ENCODE results near the gene ZNF750.

ZNF750 gene

GRCh38 chr17:82812058-82812457, 27.8 kb downstream of the ZNF750 start:
- no peak for DNase-seq (ENCODE audit: low read depth in 2 of 2)

DNA sequence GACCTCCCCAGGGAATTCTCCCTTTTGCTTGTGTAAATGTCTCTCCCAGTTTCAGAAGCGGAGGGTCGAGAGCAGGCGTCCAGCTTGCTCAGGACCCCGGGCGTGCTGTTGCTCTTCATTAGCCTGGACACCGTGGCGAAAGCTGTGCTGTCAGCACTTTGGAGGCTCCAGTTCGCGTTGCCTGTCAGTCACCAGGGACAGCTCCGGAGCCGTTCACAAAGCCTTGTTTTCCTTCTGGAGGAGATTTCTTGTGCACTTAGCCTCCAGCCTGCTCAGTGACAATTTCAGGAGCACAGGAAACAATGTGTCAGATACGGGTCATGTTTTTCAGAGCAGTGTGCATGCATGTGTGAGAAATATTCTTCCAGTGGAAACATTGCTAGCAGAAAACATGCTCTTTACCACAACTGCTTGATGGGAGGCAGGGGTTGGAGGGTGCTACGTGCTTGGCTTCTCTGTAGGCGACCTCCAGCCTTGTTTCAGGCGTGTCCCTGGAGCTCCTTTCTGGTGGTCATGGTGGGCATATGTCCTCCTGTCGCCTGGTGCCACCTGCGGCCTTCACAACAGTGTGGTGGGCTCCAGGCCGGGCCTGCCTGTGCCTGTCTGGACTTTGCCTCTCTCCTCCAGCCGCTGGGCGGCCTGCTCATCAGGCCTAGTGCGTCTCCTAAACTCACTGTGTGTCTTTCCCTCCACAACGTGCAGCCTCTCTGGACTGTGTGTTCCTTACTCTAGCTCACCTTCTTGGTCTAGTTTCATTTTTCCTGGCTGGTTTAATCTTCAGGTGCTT, 29.0 kb downstream of the ZNF750 start:
- no peak for DNase-seq (ENCODE audit: low read depth in 2 of 2)

DNA sequence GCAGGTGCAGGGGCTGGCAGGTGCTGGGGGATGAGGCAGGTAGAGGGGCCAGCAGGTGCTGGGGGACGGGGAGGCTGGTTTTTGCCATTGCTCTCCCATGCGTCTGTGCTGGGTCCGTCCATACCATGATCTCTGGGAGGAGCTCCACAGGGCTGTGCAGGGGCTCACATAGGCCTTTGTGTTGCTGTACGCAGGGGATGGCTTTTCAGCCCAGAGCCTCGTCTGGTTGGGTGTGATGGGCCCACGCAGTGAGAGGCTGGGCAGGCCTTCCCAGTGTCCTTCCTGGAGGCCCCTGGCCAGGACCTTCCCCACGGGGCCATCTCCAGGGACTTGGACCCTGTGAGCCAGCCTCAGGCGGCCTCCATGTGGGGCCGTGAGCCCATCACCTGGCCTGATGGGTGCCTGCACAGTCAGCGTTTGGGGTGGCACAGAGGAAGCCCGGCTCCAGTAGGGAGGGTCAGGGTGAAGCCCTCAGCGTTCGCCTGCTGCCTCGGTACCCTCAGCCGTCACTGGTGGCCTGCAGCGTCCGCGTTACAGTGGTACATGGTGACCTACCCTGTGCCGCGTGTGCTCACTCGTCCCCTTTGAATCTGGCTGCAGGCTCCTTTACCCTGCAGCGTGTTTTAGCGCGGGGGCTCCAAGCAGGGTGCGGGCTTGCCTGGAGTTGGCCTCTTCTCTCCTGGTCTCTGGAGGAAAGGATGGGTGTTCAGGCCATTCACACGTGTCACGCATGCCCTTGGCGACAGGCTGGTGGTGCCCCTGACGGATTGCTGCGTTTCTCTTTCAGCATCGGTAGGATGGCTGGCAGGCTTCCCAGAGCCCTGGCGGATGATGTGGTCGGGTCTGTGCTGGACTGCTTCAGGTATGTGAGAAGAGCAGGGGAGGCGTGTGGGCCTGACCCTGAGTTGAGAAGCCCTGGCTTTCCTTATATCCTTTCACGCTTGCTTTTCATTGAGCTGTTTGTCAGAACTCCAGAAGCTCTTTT, 30.6 kb downstream of the ZNF750 start:
- DNase-seq (ENCODE audit: low read depth in 2 of 2) = no peak

DNA sequence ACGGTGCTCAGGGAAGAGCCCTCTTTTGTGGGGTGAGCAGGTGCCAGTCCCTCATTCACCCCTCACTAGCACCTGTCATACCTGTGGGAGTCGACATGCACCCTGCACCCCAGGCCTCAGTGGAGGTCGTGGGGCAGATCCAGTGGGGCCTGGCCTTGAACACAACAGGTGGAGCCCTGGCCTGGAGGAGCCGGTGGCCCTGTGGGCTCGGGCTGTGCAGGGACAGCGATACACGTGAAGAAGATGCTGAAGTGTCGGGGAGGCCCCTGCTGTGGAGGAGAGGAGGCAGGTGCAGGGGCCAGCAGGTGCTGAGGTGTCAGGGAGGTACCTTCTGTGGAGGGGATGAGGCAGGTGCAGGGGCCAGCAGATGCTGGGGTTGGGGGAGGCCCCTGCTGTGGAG, 31.8 kb downstream of the ZNF750 start:
- no peak for DNase-seq (ENCODE audit: low read depth in 2 of 2)

DNA sequence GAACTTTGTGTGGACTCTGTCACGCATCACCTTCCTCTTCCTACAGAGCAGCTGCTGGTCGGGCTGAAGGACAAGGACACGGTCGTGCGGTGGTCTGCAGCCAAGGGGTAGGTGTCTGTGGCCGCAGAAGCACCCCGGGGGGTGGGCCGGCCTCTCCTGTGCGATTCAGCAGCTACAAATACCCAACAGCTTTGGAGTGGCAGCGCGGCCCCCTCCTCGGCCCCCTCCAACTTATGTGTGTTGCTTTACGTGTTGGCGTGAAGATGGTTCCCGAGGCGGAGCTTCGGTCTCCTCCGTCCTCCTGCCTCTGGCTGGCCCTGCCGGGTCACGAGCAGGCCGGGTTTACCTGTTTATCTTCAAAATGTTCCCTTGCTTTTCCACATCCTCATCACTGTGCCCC, 32.3 kb downstream of the ZNF750 start:
- DNase-seq (ENCODE audit: low read depth in 2 of 2) = no peak

DNA sequence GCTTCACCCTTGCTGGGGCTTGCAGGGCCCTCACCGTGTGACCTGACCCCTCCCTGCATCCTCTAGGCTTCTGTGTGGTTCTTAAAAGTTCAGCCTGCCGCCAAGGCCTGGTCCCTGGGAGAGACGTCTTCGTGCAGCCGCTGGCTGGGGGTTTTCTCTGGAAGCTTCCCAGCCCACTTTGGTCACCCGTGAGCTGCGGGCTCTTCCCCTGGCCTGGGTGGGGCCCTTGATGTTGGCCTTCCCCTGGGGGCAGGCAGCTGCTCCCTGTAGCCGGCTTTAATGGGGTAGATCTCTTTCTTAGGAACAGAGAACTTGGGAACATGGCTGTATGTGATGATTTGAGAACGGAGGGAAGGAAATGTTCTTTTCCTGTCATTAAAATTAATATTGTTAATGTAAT, 32.7 kb downstream of the ZNF750 start:
- DNase-seq (ENCODE audit: low read depth in 2 of 2) = no peak

GRCh38 chr17:82806645-82807044, 33.2 kb downstream of the ZNF750 start:
- no peak for DNase-seq (ENCODE audit: low read depth in 2 of 2)

DNA sequence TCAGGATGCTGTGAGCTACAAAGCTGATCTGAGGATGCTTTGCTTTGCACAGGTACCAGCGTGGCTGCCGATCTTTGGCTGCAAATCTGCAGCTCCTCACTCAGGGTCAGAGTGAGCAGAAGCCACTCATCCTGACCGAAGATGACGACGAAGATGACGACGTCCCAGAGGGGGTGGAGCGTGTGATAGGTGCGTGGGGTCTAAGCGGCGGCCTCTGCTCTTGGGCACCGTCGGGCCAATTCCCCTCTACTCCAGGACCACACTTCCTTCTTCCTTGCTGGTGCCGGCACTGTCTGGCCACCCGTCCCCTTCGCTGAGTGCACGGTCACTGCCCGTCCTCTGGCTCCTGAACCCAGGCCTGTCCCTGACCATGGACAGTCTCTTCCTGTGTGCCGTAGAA, 34.0 kb downstream of the ZNF750 start:
- no peak for DNase-seq (ENCODE audit: low read depth in 2 of 2)

- no peak for DNase-seq (ENCODE audit: low read depth in 2 of 2)
Observed at GRCh38 chr17:82805254-82805653, 34.6 kb downstream of the ZNF750 start.

- no peak for DNase-seq (ENCODE audit: low read depth in 2 of 2)
Observed at GRCh38 chr17:82804442-82805191, 35.2 kb downstream of the ZNF750 start.

- no peak for DNase-seq (ENCODE audit: low read depth in 2 of 2)
Observed at GRCh38 chr17:82803606-82804005, 36.2 kb downstream of the ZNF750 start.

GRCh38 chr17:82803185-82803584, 36.6 kb downstream of the ZNF750 start:
- no peak for DNase-seq (ENCODE audit: low read depth in 2 of 2)

- DNase-seq (ENCODE audit: low read depth in 2 of 2) = no peak
Observed at GRCh38 chr17:82802075-82802780, 37.6 kb downstream of the ZNF750 start.

GRCh38 chr17:82801377-82801970, 38.3 kb downstream of the ZNF750 start:
- no peak for DNase-seq (ENCODE audit: low read depth in 2 of 2)

- DNase-seq (ENCODE audit: low read depth in 2 of 2) = no peak
Observed at GRCh38 chr17:82800885-82801284, 38.9 kb downstream of the ZNF750 start.

DNA sequence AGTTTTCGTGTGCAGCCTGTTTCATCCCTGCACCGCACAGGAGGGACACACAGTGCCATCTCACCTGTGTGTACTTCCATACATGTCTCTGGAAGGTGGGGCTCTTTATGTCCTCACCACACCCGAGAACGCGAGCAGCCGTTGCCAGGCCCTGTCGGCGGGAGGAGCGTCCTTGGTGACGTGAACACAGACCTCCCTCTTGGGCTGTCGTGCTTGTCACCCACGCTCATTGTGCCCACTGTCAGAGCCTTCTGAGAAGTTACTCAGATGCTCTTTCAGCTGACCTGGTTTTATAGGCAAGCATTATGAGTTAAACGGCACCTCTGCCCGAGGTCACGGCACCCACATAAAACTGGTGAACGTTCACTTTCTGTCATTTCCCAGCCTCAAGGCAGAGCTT, 40.2 kb downstream of the ZNF750 start:
- DNase-seq (ENCODE audit: low read depth in 2 of 2) = no peak

DNA sequence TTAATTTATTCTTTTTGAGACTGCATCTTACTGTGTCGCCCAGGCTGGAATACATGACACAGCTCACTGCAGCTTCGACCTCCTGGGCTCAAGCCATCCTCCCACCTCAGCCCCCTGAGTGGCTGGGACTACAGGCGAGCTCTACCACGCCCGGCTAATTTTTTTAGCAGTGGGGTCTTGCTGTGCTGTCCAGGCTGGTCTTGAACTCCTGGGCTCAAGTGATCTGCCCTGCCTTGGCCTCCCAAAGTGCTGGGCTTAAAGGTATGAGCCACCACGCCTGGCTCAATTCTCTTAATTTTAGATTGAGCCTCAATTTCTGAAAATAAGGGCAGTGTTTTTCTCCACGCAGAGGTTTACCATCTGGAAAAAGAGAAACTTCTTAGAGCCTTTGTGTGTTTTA, 41.1 kb downstream of the ZNF750 start:
- DNase-seq (ENCODE audit: low read depth in 2 of 2) = no peak

GRCh38 chr17:82797061-82797460, 42.8 kb downstream of the ZNF750 start:
- DNase-seq (ENCODE audit: low read depth in 2 of 2) = no peak

- no peak for DNase-seq (ENCODE audit: low read depth in 2 of 2)
Observed at GRCh38 chr17:82795615-82796014, 44.2 kb downstream of the ZNF750 start.

- no peak for DNase-seq (ENCODE audit: low read depth in 2 of 2)
Observed at GRCh38 chr17:82794781-82795482, 44.9 kb downstream of the ZNF750 start.
